SK-N-SH (cell line): ENCODE results near the gene PDGFA. TPM values are rescaled to one million over a fixed set of nuclear protein-coding genes. Genes with fewer than 3 reads are reported as not detected.

ENCODE experiments used
- CTCF ChIA-PET: fragments of 300-600, 350-600 bp; formaldehyde crosslinking; extraction: SDS; loops from one replicate; lab custom pipeline; 2021; lab: Yijun Ruan, JAX
- POLR2A ChIA-PET: fragments of 350-600 bp; sonication (Branson Sonifier 250); formaldehyde crosslinking; extraction: SDS; loops from one replicate; lab custom pipeline; 2020; ENCODE audit warnings: antibody characterized with exemption, inconsistent platforms; lab: Yijun Ruan, JAX
- DNase-seq: peaks from one replicate; pipeline ENCODE4 v3.0.0; 2012
- H2AFZ ChIP-seq: fragments of 200-600 bp; sonication (generic); 2 replicates; pipeline ENCODE4 v1.8.1; 2016; ENCODE audit warnings: antibody characterized with exemption, mild to moderate bottlenecking, low read depth
- H3F3A ChIP-seq: fragments of 200-600 bp; sonication (generic); replicated peaks from 2 replicates; pipeline ENCODE3; 2016; ENCODE audit warnings: antibody characterized with exemption, mild to moderate bottlenecking; ENCODE audit not compliant: insufficient read depth
- H3K27ac ChIP-seq, 2 experiments: fragments of 200-500 bp in 1 of 2; fragments of 200-600 bp in 1 of 2; sonication (Bioruptor generic) in 1 of 2; sonication (generic), shearing (Covaris generic) in 1 of 2; 2 replicates each; pipeline versions ENCODE4 v1.5.1 to v1.6.1; 2014 to 2016; ENCODE audit warnings: low read depth in 2 of 2, inconsistent platforms in 1 of 2, low read length in 1 of 2, mild to moderate bottlenecking in 1 of 2, mixed read lengths in 1 of 2
- H3K27me3 ChIP-seq: fragments of 200-600 bp; sonication (generic), shearing (Covaris generic); 2 replicates; pipeline ENCODE4 v1.6.1; 2016; ENCODE audit warnings: mixed run types; ENCODE audit not compliant: insufficient read depth
- H3K36me3 ChIP-seq, 2 experiments: fragments of 200-500 bp in 1 of 2; fragments of 200-600 bp in 1 of 2; sonication (Bioruptor generic) in 1 of 2; sonication (generic) in 1 of 2; replicated peaks in 1 of 2; 2 replicates each; pipeline versions ENCODE3 to v1.5.1; 2014 to 2016; ENCODE audit warnings: low read length in 1 of 2, mild to moderate bottlenecking in 1 of 2; ENCODE audit not compliant: insufficient read depth in 2 of 2, control insufficient read depth in 1 of 2
- H3K4me1 ChIP-seq, 2 experiments: fragments of 200-500 bp in 1 of 2; fragments of 200-600 bp in 1 of 2; sonication (Bioruptor generic) in 1 of 2; sonication (generic), shearing (Covaris generic) in 1 of 2; 2 replicates each; pipeline versions ENCODE4 v1.5.1 to v1.6.1; 2014 to 2016; ENCODE audit warnings: low read depth in 1 of 2, low read length in 1 of 2, mixed run types in 1 of 2; ENCODE audit not compliant: insufficient read depth in 2 of 2, control insufficient read depth in 1 of 2
- H3K4me2 ChIP-seq: fragments of 200-600 bp; sonication (generic), shearing (Covaris generic); 2 replicates; pipeline ENCODE4 v1.6.1; 2017; ENCODE audit warnings: mixed run types
- H3K4me3 ChIP-seq, 2 experiments: fragments of 200-500 bp in 1 of 2; fragments of 200-600 bp in 1 of 2; sonication (Bioruptor generic) in 1 of 2; sonication (generic), shearing (Covaris generic) in 1 of 2; 2 replicates each; pipeline versions ENCODE4 v1.5.1 to v1.8.1; 2014 to 2016; ENCODE audit warnings: low read depth in 2 of 2, inconsistent platforms in 1 of 2, low read length in 1 of 2, mild to moderate bottlenecking in 1 of 2, mixed read lengths in 1 of 2, moderate library complexity in 1 of 2
- H3K79me2 ChIP-seq: fragments of 200-600 bp; sonication (generic); 2 replicates; pipeline ENCODE4 v1.8.1; 2017; ENCODE audit warnings: mild to moderate bottlenecking; ENCODE audit not compliant: insufficient read depth
- H3K9ac ChIP-seq: fragments of 200-600 bp; sonication (generic); 2 replicates; pipeline ENCODE4 v1.6.1; 2017; ENCODE audit warnings: mixed run types
- H3K9me2 ChIP-seq: fragments of 200-600 bp; sonication (generic); 2 replicates; pipeline ENCODE4 v1.6.1; 2017; ENCODE audit warnings: mixed run types
- H3K9me3 ChIP-seq: fragments of 200-600 bp; sonication (generic); 2 replicates; pipeline ENCODE4 v1.6.1; 2017; ENCODE audit warnings: mixed run types, mild to moderate bottlenecking, moderate library complexity
- H4K20me1 ChIP-seq: fragments of 200-600 bp; sonication (generic); 2 replicates; pipeline ENCODE4 v1.6.1; 2017; ENCODE audit warnings: mild to moderate bottlenecking, mixed run types; ENCODE audit not compliant: insufficient read depth
- CHD2 ChIP-seq: fragments of 150-350 bp; IDR thresholded peaks from 2 replicates; pipeline ENCODE4 v1.6.1; 2018; ENCODE audit warnings: low read length; ENCODE audit not compliant: partially characterized antibody
- CTCF ChIP-seq: fragments of 200-600 bp; sonication (generic); IDR thresholded peaks from 2 replicates; pipeline ENCODE4 v1.6.1; 2017; ENCODE audit warnings: antibody characterized with exemption, mild to moderate bottlenecking, moderate library complexity
- EP300 ChIP-seq, 2 experiments: IDR thresholded peaks; 2 replicates each; pipeline versions ENCODE4 v1.4.0 to v1.6.1; 2012; ENCODE audit warnings: borderline replicate concordance in 1 of 2, low read depth in 1 of 2, low read length in 1 of 2
- EZH2phosphoT487 ChIP-seq: fragments of 200-600 bp; sonication (generic); IDR thresholded peaks from 2 replicates; pipeline ENCODE4 v1.6.1; 2017; ENCODE audit warnings: low read depth, mixed run types, mild to moderate bottlenecking, antibody characterized with exemption, moderate library complexity, borderline replicate concordance
- JUND ChIP-seq: IDR thresholded peaks from 2 replicates; pipeline ENCODE4 v1.4.0; 2012
- MEF2A ChIP-seq: IDR thresholded peaks from 2 replicates; pipeline ENCODE4 v1.4.0; 2012; ENCODE audit warnings: low read depth, borderline replicate concordance
- NFIC ChIP-seq: IDR thresholded peaks from 2 replicates; pipeline ENCODE4 v1.4.0; 2012; ENCODE audit warnings: borderline replicate concordance
- POLR2AphosphoS5 ChIP-seq: IDR thresholded peaks from 2 replicates; pipeline ENCODE4 v1.6.1; 2012; ENCODE audit warnings: low read depth, low read length
- RAD21 ChIP-seq: IDR thresholded peaks from 2 replicates; pipeline ENCODE4 v1.6.1; 2012; ENCODE audit warnings: mild to moderate bottlenecking, low read length
- RCOR1 ChIP-seq: fragments of 150-350 bp; IDR thresholded peaks from 2 replicates; pipeline ENCODE4 v1.6.1; 2017; ENCODE audit warnings: antibody characterized with exemption, low read length
- SIN3A ChIP-seq: IDR thresholded peaks from 2 replicates; pipeline ENCODE4 v1.6.1; 2012; ENCODE audit warnings: low read depth, mild to moderate bottlenecking, low read length, moderate library complexity, borderline replicate concordance
- TAF1 ChIP-seq: IDR thresholded peaks from 2 replicates; pipeline ENCODE4 v1.6.1; 2012; ENCODE audit warnings: low read depth, mild to moderate bottlenecking, low read length, moderate library complexity, borderline replicate concordance
- TEAD4 ChIP-seq: IDR thresholded peaks from 2 replicates; pipeline ENCODE4 v1.4.0; 2012; ENCODE audit warnings: mild to moderate bottlenecking, borderline replicate concordance; ENCODE audit not compliant: insufficient read depth
- USF2 ChIP-seq: fragments of 150-350 bp; IDR thresholded peaks from 2 replicates; pipeline ENCODE4 v1.6.1; 2017; ENCODE audit warnings: antibody characterized with exemption, low read length, low read depth, borderline replicate concordance
- ZBTB33 ChIP-seq: IDR thresholded peaks from 2 replicates; pipeline ENCODE4 v1.4.0; 2012; ENCODE audit warnings: low read depth, borderline replicate concordance
- WGBS: methylation state at CpG from one replicate; pipeline ENCODE4 v1.1.6; 2017; ENCODE audit warnings: low lambda C conversion rate; 5-methylcytosine and 5-hydroxymethylcytosine counted together
- polyA plus RNA-seq, 3 experiments: library from polyadenylated mRNA; depleted of rRNA; stranded (reverse); fragments of >200 nt; gene quantifications; 2 replicates each; pipeline ENCODE4 v1.2.3, GENCODE V29; 2012

Gene PDGFA
- polyA plus RNA-seq, 1 of the 3 experiments (the other 2 are of a cell fraction), result 18.9 TPM

- H3K27ac ChIP-seq, result no peak overlapping the region
- H3K27me3 ChIP-seq, result no peaks in the 10 kb centered on the region
- H2AFZ ChIP-seq, result no peak overlapping the region
- H3K36me3 ChIP-seq, result no peaks in the 10 kb centered on the region
- no peak overlapping the region for H3K4me3 ChIP-seq
- ChIA-PET POLR2A (no interaction called here), CTCF (interaction anchor here (1.3 to 1.6 kb wide), 2 partner anchors 8 to 12 kb away, joined by 4 read pairs; no protein-coding TSS in a partner anchor)
- H4K20me1 ChIP-seq, result peaks cover 3% of the 10 kb centered on the region
- peaks cover 4 to 9% of the 10 kb centered on the region in 2 experiments; a peak in 2 of 4 replicates for H3K4me1 ChIP-seq
- no peaks in the 10 kb centered on the region for H3K9me3 ChIP-seq
- TF ChIP-seq POLR2AphosphoS5 (no peak), JUND (no peak), EZH2phosphoT487 (no peak), SIN3A (no peak), CTCF (no peak), ZBTB33 (no peak), TEAD4 (no peak), USF2 (no peak), TAF1 (no peak), NFIC (no peak), MEF2A (no peak), RAD21 (no peak), RCOR1 (no peak), CHD2 (no peak), EP300 (IDR thresholded peaks at IDR 0.05; ENCODE audit: borderline replicate concordance in 1 of 2, low read depth in 1 of 2, low read length in 1 of 2) (no peak)
- no peak for DNase-seq
- H3F3A ChIP-seq, result no peaks in the 10 kb centered on the region
- H3K9me2 ChIP-seq, result no peaks in the 10 kb centered on the region
- WGBS, result 89% methylated on average over 24 of the region's 28 CpGs
- H3K9ac ChIP-seq, result no peak overlapping the region
- H3K4me2 ChIP-seq, result no peak overlapping the region
- H3K79me2 ChIP-seq, result peaks cover 4% of the 10 kb centered on the region
Measured at GRCh38 chr7:523347-524336, 4.0 kb upstream of the PDGFA start.
